Cortex of kidney (tissue), 1 donor: ENCODE measurements around the gene TMC3.

Experiments used
- DNase-seq: peaks from one replicate; lab custom pipeline; 2025; lab: John Stamatoyannopoulos, UW

The TMC3 gene

GRCh38 chr15:81297603-81298575 is 76.1 kb downstream of the TMC3 start:
- no peak for DNase-seq

DNA sequence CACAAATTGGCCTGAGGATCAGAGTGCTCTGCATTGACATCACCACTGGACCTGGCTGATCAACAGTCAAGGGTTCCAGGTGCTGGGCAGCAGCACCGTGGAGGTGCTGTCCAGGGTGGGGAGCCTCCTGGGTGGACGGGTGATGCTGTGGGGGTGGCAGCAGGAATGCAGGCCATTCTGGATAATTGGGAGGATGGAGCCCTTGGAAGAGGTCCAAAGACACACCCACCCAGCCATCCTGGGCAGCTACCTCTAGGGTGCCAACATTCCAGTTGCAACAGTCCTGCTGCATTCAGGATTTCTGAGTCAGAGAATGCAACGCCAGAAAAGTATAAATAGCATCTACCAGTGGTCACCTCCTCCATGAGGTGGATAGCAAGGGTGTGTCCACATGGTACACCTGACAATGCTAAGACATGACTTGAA is 76.9 kb downstream of the TMC3 start:
- no peak for DNase-seq

DNA sequence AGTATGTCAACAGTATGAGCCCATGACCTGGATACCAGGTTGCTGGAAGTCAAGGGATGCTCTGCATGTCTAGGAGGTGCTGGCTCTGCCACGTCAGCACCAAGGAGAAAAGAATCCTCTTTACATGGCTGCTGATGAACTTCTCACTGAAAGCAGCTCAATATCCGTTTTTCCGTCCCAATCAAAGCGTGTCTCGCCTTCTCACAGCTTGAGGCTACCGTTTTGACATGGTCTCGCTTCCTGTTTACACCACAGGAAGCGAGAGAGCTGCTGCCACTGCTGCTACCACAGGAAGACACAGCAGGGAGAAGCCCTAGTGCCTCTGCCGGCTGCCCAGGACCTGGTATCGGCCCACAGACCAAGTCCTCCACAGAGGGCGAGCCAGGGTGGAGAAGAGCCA is 77.3 kb downstream of the TMC3 start:
- DNase-seq = no peak

GRCh38 chr15:81296186-81296585 is 77.8 kb downstream of the TMC3 start:
- DNase-seq = no peak

GRCh38 chr15:81295486-81296121 is 78.4 kb downstream of the TMC3 start:
- no peak for DNase-seq

- no peak for DNase-seq
Measured at GRCh38 chr15:81294516-81294880, 79.5 kb downstream of the TMC3 start.

DNA sequence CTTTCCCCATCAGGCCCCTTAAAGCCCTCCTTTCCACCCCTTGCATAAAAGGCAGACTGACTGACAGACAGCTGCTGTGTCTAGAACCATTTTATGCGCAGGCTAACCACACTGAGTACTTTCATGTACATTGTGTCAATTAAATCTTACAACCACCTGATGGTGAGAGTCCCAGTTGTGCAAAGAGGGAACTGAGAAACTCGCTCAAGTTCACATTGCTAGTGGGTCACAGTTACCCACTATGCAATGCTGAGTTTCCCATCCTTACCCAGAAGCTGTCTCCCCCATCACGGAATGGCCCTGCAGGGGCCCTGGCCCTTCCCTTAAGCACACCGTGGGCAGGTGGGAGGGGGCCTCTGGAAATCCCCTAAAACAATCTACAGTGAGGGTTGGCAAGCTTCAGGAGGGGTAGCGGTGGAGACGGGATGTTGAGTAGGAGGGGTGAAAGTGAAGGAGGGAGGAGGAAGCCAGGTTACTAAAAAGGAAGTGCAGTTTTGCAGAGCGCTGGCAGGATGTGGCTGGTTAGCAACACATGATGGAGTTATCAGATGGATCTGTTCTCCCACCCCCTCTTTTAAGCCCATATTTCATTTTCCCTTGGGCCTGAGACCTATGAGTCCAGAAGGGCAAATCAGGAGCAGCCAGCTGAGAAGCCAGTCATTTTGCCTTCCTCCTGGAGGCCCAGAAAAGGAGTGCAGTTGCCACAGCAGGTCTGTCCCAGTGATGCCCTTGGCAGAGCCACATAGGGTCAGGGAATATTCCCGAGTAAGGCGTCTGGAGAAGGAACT is 80.1 kb downstream of the TMC3 start:
- no peak for DNase-seq

DNA sequence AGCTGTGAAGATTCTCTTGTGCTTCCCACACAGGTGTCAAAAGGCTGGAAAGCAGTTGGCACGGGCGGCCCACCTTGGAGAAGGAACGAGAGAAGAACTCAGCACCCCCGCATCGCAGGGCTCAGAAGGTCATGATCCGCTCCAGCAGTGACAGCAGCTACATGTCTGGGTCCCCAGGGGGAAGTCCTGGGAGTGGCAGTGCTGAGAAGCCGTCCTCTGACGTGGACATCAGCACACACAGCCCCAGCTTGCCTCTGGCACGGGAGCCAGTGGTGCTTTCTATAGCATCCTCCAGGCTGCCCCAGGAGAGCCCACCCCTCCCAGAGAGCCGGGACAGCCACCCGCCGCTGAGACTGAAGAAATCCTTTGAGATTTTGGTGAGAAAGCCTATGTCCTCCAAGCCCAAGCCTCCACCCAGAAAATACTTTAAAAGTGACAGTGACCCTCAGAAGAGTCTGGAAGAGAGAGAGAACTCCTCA is 81.5 kb downstream of the TMC3 start:
- no peak for DNase-seq

DNA sequence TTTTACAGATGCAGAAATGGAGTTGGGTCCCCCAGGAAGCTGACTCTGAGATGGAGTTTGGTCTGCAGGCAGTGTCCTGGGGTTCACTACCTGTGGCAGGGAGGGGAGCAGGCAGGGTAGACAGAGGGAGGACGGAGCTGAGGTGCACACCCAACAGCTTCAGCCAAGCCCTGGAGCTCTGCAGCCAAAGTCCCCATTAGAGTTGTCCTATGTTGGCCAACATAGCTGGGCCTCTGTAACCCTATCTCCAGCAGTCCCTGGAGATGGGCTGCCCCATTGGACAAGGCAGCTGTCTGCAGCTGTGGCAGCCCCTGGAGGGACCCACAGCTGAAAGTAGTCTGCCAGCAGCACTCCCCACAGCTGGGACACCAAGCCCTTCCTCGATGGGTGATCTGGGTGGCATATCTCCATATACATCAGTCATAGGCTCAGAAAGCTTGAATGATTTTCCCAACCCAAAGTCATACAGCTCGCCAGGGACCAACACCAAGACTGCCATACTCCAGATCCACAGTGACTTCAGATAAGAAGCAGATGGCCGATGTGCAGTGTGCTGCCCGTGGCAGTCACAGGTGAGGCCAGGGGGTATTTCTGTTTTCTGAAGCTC is 82.0 kb downstream of the TMC3 start:
- no peak for DNase-seq

GRCh38 chr15:81289910-81290309 is 84.1 kb downstream of the TMC3 start:
- no peak for DNase-seq

DNA sequence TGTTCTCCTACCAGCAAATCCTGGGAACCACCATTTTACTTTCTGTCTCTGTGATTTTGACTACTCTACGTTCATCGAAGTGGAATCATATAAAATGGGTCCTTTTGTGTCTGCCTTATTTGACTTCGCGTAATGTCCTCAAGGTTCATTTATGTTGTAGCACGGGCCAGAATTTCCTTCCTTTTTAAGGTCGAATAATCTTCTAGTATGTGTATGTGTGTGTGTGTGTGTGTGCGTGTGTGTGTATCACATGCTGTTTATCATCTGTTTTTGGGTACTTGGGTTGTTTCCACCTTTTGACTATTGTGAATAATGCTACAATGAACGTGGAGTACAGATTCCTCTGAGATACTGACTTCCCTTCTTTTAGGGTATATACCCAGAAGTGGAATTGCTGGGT is 85.4 kb downstream of the TMC3 start:
- no peak for DNase-seq

- DNase-seq = no peak
Measured at GRCh38 chr15:81288040-81288439, 86.0 kb downstream of the TMC3 start.

DNA sequence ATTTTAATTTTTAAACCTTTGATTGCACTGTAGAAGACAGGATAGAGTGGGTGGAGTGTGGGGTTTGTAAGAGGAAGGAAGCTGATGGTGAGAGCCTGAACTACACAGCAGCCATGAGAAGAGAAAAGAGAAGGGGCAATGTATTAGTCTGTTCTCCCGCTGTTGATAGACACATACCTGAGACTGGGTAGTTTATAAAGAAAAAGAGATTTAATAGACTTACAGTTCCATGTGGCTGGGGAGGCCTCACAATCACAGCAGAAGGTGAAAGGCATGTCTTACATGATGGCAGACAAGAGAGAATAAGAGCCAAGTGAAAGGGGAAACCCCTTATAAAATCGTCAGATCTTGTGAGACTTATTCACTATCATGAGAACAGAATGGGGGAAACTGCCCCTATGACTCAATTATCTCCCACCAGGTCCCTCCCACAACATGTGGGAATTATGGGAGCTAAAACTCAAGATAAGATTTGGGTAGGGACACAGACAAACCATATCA is 87.3 kb downstream of the TMC3 start:
- DNase-seq = no peak

- DNase-seq = no peak
Measured at GRCh38 chr15:81285461-81285860, 88.6 kb downstream of the TMC3 start.

- no peak for DNase-seq
Measured at GRCh38 chr15:81284256-81285031, 89.6 kb downstream of the TMC3 start.

- no peak for DNase-seq
Measured at GRCh38 chr15:81282911-81283310, 91.1 kb downstream of the TMC3 start.

GRCh38 chr15:81282606-81282895 is 91.5 kb downstream of the TMC3 start:
- no peak for DNase-seq

DNA sequence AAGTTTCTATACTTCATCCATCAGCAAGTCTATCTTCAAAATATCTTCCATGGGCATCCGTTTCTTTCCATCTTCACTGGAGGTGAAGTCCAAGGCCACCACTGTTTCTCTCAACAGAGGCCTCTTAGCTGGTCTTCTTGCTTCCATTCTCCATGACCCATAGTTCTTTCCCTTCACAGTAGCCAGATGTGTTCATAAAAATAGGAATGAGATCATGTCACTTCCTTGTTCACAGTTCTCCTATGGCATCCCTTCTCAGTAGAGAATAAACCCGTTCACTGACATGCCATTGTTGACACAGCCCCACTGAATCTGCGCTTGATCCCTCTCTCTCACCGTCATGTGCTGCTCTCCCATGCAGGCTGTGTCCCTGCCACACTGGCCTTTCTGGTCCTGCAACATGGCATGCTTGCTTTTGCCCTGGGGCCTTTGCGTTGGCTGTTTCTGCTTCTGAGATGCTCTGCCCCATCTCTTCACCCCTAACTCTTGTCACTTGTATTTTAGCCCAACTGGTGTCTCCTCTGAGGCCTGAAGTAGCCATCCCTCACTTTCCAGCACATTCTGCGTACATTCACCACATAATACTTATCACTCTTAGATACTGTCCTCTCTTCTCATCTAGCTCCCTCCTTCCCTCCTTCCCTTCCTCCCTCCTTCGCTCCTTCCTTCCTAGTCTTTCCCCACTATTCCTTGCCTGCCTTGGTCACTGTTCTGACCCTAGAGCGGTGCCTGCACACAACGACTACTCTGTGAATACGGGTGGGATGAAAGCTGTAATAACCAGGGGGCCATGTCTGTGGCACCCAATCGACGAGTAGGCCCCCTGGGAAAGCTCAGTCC is 92.0 kb downstream of the TMC3 start:
- DNase-seq = no peak

DNA sequence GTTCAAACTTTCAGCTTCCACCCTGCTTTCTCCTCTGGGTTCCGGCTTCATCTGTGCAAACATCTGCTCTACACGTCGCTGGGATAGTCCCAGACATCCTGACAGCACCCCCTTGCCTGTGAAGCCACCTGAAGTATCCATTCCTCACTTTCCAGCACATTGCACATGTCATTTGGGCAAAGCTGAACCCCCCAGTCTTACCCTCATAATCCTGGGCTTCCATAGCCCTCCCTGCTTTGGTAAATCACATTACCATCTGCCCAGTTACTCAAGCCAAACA is 92.6 kb downstream of the TMC3 start:
- DNase-seq = no peak
